ENCODE data around the gene ABCA2. TPM values are rescaled to one million over a fixed set of nuclear protein-coding genes. Genes with fewer than 3 reads are reported as not detected.

Gene ABCA2
- total RNA-seq, 1 experiment from 2014 or later, result 21.7 TPM

GRCh38 chr9:137041124-137041523 lies 13.1 kb upstream of the ABCA2 start:
- Mint-ChIP-seq H3K4me1 (ENCODE audit: insufficient read depth, unreplicated experiment) (no peaks in the 10 kb centered on the region), H3K27ac (ENCODE audit: low read depth, unreplicated experiment) (no peak overlapping the region), H3K36me3 (ENCODE audit: insufficient read depth, unreplicated experiment) (peaks cover 17% of the 10 kb centered on the region), H3K27me3 (ENCODE audit: insufficient read depth, unreplicated experiment) (no peaks in the 10 kb centered on the region), H3K4me3 (ENCODE audit: unreplicated experiment) (no peak overlapping the region), H3K9me3 (ENCODE audit: unreplicated experiment) (no peaks in the 10 kb centered on the region)
- ChIA-PET POLR2A (no interaction called here), CTCF (no interaction called here)
- TF ChIP-seq CTCF (IDR thresholded peaks at IDR 0.05; ENCODE audit: unreplicated experiment), result no peak
- intact Hi-C loops (cut with micrococcal nuclease), result loop anchor here (10.0 kb wide), 1 partner anchor 184 kb away; the partner anchor contains the start of genes CYSRT1, RNF208 and RNF224
- BruUV-seq (replicated peaks), result no TSS peak
- no peak for DNase-seq (ENCODE audit: unreplicated experiment)

- intact Hi-C loops (cut with micrococcal nuclease), result loop anchor here (10.0 kb wide), 1 partner anchor 184 kb away; the partner anchor contains the start of genes CYSRT1, RNF208 and RNF224
- DNase-seq (ENCODE audit: unreplicated experiment), result no peak
- H3K36me3 Mint-ChIP-seq (ENCODE audit: insufficient read depth, unreplicated experiment), result peaks cover 17% of the 10 kb centered on the region
- no peak overlapping the region for H3K4me3 Mint-ChIP-seq (ENCODE audit: unreplicated experiment)
- no peaks in the 10 kb centered on the region for H3K9me3 Mint-ChIP-seq (ENCODE audit: unreplicated experiment)
- H3K27ac Mint-ChIP-seq (ENCODE audit: low read depth, unreplicated experiment), result no peak overlapping the region
- H3K27me3 Mint-ChIP-seq (ENCODE audit: insufficient read depth, unreplicated experiment), result no peaks in the 10 kb centered on the region
- no peaks in the 10 kb centered on the region for H3K4me1 Mint-ChIP-seq (ENCODE audit: insufficient read depth, unreplicated experiment)
- BruUV-seq (replicated peaks), result no TSS peak
- ChIA-PET CTCF (no interaction called here), POLR2A (no interaction called here)
- no peak for TF ChIP-seq CTCF (IDR thresholded peaks at IDR 0.05; ENCODE audit: unreplicated experiment)
These were observed 12.5 kb upstream of the ABCA2 start for GRCh38 chr9:137040568-137040967.

GRCh38 chr9:137039611-137040366 lies 11.8 kb upstream of the ABCA2 start:
- no peak for DNase-seq (ENCODE audit: unreplicated experiment)
- peaks cover 17% of the 10 kb centered on the region for H3K36me3 Mint-ChIP-seq (ENCODE audit: insufficient read depth, unreplicated experiment)
- H3K27me3 Mint-ChIP-seq (ENCODE audit: insufficient read depth, unreplicated experiment), result no peaks in the 10 kb centered on the region
- ChIA-PET POLR2A (interaction anchor here (1.1 kb wide), 1 partner anchor 21 kb away, joined by 3 read pairs; no protein-coding TSS in a partner anchor), CTCF (interaction anchor here (3.1 kb wide), 1 partner anchor 11 kb away, joined by 16 read pairs; no protein-coding TSS in a partner anchor)
- no peaks in the 10 kb centered on the region for H3K9me3 Mint-ChIP-seq (ENCODE audit: unreplicated experiment)
- H3K4me1 Mint-ChIP-seq (ENCODE audit: insufficient read depth, unreplicated experiment), result no peaks in the 10 kb centered on the region
- no peak overlapping the region for H3K4me3 Mint-ChIP-seq (ENCODE audit: unreplicated experiment)
- intact Hi-C loops (cut with micrococcal nuclease), result loop anchor here (10.0 kb wide), 1 partner anchor 185 kb away; the partner anchor contains the start of genes CYSRT1, RNF208 and RNF224
- TSS peak; percentile 60 for BruUV-seq (replicated peaks)
- no peak overlapping the region for H3K27ac Mint-ChIP-seq (ENCODE audit: low read depth, unreplicated experiment)
- TF ChIP-seq CTCF (IDR thresholded peaks at IDR 0.05; ENCODE audit: unreplicated experiment), result no peak

GRCh38 chr9:137038916-137039315 lies 10.9 kb upstream of the ABCA2 start:
- intact Hi-C loops (cut with micrococcal nuclease), result no loop called here
- ChIA-PET CTCF (interaction anchor here (0.7 to 3.1 kb wide), 2 partner anchors 10 to 24 kb away, joined by 4 to 16 read pairs; no protein-coding TSS in a partner anchor), POLR2A (interaction anchor here (1.1 kb wide), 1 partner anchor 21 kb away, joined by 3 read pairs; no protein-coding TSS in a partner anchor)

More at GRCh38 chr9:137038916-137039315, 10.9 kb upstream of the ABCA2 start:
- no peak for TF ChIP-seq CTCF (IDR thresholded peaks at IDR 0.05; ENCODE audit: unreplicated experiment)
- H3K9me3 Mint-ChIP-seq (ENCODE audit: unreplicated experiment), result no peaks in the 10 kb centered on the region
- H3K4me3 Mint-ChIP-seq (ENCODE audit: unreplicated experiment), result no peak overlapping the region
- DNase-seq (ENCODE audit: unreplicated experiment), result no peak
- BruUV-seq (replicated peaks), result no TSS peak
- no peak overlapping the region for H3K27ac Mint-ChIP-seq (ENCODE audit: low read depth, unreplicated experiment)
- H3K36me3 Mint-ChIP-seq (ENCODE audit: insufficient read depth, unreplicated experiment), result peaks cover 17% of the 10 kb centered on the region
- H3K27me3 Mint-ChIP-seq (ENCODE audit: insufficient read depth, unreplicated experiment), result no peaks in the 10 kb centered on the region
- H3K4me1 Mint-ChIP-seq (ENCODE audit: insufficient read depth, unreplicated experiment), result no peaks in the 10 kb centered on the region

Measured in MCF 10A (cell line).